ACHN (cell line): ENCODE results near the gene FBH1.
"Not testable (repeated sequence)": the region's sequence is repeated elsewhere in the genome, so short reads cannot be mapped to it uniquely, and the experiment has no call there.

Source experiments
- DNase-seq: peaks from one replicate; pipeline ENCODE4 v3.0.0-alpha.2; 2015
- in situ Hi-C: cut with HindIII; loops from 2 replicates; pipeline ENCODE4 v1.10.0; 2017; ENCODE audit warnings: low sequenced_read_pairs, low pct_ligation_motif_present, low pct_unique_long_range_greater_than_20kb

The FBH1 gene

GRCh38 chr10:5924889-5925288 is 34.8 kb downstream of the FBH1 start:
- in situ Hi-C loops = no loop called here
- no peak for DNase-seq

GRCh38 chr10:5927306-5927705 is 37.3 kb downstream of the FBH1 start:
- DNase-seq = no peak
- in situ Hi-C loops = no loop called here

- in situ Hi-C loops = no loop called here
- DNase-seq = no peak
These were observed 39.4 kb downstream of the FBH1 start for GRCh38 chr10:5929442-5929841.

DNA sequence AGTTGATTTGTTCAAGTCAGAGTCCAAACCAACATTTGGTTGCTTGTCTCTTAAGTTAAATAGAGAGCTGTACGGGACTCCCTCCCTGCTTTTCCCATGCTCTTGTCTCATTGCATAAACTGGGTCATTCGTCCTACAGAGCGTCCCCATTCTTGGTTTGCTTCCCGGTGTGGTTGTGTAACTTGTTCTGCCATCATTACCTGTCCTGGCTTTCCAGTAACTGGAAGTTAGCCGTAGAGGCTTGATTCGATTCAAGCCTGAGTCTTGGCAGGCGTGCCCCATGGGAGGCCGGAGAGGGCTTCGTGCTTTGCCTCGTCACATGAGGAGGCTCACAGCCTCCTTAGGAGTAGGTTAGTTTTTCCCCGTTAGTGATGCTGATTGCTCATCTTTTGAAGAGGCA is 40.2 kb downstream of the FBH1 start:
- DNase-seq = no peak
- in situ Hi-C loops = no loop called here

DNA sequence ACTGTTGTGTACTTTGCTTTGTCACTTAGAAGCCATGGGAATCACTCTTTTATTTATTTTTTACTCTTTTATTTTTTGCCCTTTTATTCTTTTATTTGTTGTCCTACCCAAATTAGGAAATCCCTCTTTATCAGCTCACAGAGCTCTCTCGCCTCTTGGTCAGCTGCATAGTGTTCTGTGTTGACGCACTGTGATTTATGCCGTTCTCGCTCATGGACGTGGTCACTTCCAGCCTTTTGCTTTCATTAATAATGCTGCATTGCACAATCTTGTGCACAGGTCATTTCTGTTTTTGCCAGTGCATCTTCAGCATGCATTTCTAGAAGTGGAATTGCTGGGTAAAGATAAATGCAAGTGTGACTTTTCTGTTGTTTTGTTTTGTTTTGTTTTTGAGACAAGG is 42.3 kb downstream of the FBH1 start:
- in situ Hi-C loops = no loop called here
- no peak for DNase-seq

DNA sequence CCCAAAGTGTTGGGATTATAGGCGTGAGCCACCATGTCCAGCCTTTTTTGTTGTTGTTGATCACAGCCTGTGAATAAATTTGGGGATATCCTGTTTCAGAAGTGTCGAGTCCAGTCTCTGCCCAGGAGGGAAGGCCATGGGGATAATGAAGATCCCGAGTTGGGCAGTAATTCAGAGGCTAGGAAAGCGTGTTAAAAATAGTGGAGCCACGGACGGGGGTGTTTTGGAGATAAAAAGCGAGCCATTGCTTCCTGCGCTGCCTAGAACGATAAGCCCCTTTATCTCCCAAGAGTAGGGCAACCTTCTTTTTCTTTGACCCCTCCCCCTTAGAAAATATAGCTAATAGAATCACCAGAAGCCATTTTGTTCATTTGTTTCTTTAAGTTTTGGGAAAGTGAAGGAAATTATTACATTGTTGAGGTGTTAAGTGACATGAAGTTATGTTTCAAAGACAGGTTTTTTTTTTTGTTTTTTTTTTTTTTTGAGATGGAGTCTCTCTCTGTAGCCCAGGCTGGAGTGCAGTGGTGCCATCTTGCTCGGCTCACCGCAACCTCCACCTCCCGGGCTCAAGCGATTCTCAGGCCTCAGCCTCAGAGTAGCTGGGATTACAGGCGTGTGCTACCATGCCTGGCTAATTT is 44.0 kb downstream of the FBH1 start:
- in situ Hi-C loops = no loop called here
- DNase-seq = no peak

DNA sequence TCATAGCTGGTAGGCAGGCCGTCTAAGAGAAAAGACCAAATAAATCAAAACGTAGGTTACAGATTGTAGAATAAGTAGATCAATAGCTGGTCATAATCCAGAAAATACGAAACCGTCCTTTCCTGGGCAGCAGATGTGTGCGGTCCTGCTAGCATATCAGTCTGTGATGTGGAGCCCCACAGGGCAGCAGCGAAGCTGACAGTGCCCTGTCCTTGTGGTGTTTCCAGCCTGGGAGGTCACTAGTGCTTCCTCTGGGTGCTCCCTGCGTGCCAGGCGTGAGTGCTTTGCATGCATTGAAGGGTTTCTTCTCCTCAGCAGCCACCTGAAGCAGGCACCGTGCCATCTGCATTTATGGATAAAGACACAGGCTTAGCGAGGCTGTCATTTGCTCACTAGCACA is 45.6 kb downstream of the FBH1 start:
- DNase-seq = no peak
- in situ Hi-C loops = no loop called here

- DNase-seq = no peak
- in situ Hi-C loops = no loop called here
These were observed 47.0 kb downstream of the FBH1 start for GRCh38 chr10:5937016-5937415.

DNA sequence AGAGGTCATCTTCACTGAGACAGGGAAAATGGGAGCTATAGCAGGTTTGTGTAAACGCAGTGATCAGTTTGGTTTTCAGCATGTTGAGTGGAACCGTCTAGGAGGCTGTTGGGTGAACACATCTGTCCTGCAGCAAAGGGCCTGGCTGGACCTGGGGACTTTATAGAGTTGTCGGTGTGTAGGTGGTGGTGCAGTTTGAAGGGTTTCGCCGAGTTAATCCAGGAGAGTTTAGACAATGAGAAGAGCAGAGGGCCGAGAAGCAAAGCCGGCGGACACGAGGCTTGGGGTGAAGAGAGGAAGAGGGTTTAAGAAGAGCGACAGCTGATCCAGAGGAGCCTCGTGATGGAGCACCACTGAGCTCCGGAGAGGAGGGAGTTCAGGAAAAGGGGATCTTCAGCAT is 48.2 kb downstream of the FBH1 start:
- no peak for DNase-seq
- in situ Hi-C loops = no loop called here

GRCh38 chr10:5940807-5941218 is 50.8 kb downstream of the FBH1 start:
- no peak for DNase-seq

DNA sequence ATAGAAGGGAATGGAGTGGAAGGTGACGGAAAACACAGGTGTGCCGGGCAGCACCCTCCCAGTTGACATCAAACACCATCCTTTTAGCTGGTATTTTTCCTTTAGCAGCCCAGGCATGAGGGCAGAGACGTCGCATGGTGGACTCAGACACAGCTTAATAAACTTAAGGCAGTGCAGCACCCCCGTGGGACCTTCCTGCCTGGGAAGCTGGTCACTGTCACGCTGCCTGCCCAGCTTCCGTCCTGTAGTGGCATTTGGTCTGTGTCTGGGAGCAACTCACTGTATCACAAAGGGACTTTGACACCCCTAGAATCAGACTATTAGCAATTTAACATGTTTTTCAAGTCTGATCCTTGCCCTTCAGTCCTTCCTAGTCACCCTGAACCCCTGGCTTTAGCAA is 51.5 kb downstream of the FBH1 start:
- DNase-seq = no peak
- in situ Hi-C loops = no loop called here

More at GRCh38 chr10:5940807-5941218, 50.8 kb downstream of the FBH1 start:
- in situ Hi-C loops = no loop called here

- in situ Hi-C loops = no loop called here
- DNase-seq = no peak
These were observed 52.0 kb downstream of the FBH1 start for GRCh38 chr10:5942001-5942400.

- no peak for DNase-seq
- in situ Hi-C loops = no loop called here
These were observed 52.4 kb downstream of the FBH1 start for GRCh38 chr10:5942474-5942873.

DNA sequence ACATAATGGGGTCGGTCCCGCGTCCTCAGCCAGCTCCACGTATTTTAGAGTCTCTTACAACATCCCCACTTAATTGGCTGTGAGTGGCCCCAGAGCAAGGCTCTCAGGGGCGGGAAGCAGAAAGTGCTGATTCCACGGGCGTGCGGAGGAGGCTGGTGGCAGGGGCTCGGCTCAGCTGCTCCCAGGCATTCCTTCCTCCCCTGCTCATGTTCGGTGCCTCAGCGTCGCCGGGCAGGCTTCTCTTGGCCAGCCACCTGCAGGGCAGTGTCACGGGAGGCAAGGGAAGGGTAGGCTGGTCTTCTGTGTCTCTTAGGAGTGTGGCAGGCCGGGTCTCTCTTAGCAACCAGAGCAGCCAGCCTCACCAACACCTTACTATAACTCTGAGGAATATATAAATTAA is 53.5 kb downstream of the FBH1 start:
- in situ Hi-C loops = no loop called here
- no peak for DNase-seq

DNA sequence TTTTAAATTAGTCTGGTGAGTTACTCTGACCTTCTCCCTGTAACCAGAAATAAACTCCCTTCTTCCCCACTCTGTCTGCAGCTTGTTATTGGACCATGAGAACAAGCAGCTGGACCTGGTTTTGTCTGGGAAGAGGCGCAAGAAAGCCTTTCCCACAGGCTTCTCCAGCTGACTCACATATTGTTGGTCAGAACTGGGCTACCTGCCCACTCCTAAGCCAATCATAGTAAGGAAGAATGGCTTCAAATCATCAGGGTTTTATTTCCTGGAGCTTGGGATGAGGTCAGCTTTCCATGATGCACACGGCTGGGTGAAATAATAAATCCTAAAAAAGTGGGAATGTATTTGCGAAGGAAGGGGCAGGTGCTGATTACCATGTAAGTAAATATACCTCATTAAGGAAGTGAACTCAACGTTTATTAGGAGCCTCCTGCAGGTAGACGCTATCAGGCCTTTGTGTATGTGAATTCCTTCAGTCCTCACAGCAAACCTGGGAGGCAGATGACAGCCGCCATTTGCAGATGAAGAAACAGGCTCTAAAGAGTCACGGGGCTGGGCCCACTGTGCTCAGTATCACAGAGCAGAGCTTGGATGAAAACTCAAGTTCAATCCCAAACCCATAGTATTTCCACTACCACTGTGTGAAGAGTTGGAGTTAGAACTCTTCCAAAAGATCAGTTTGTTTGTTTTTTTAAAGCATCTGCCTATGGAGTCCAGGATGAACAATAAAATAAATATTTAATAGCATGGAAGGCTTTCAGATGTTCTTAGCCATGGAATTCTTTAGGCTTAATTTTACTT is 54.5 kb downstream of the FBH1 start:
- peak; percentile 91 for DNase-seq

DNA sequence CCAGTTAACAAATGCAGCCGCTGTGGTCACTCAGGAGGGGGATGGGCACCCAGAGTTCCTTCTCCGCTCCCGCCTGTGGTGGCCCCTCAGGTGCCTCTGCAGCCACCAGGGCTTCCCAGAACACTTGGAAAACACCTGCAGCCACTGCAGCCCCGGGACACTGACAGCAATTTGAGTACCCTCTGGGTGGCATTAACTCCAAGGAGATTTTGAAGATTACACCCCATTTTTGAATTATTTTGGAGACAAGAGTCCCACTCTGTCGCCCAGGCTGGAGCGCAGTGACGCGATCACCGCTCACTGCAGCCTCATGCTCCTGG is 55.1 kb downstream of the FBH1 start:
- in situ Hi-C loops = no loop called here

More for the DNA sequence above, 54.5 kb downstream of the FBH1 start:
- in situ Hi-C loops = no loop called here

DNA sequence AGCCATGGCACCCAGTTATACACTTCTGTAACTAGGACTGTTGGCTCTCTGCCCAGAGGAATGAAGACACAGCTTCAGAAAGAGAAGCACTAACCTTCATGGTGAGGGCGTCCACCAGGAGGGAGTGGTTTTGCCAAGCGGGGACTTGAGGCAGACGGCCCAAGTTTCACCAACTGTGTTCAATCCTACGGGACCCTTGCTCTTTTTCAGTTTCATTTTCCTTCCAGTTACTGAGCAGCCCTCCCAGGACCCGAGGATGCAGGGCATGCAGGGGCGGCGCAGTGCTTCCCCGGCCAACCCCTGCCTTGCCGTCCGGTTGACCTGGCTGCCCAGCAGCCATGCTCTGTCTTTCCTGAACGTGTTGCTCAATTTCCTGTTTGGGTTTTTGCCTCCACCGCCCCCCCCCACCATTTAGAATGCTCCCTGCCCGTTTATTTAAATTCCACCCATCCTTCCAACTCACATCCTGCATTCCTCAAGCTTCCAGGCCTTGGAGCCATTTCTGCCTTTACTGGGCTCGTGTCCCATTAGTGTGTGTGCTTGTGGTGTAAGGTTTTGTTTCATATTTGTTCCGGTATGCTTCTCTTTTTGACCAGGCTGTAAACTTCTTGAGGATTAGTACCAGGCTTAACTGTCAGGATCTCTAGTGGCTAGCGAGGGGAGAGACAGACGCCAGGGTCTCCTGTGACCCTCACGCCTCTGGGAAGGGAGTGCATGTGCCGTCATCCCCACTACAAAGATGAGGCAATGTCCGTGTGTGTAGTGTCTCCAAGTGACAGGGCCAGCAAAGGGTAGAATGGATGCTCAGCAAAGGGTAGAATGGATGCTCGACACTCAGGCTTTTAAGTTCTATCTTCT is 55.7 kb downstream of the FBH1 start:
- in situ Hi-C loops = no loop called here
- no peak for DNase-seq

More for the DNA sequence above, 55.1 kb downstream of the FBH1 start:
- DNase-seq = no peak

DNA sequence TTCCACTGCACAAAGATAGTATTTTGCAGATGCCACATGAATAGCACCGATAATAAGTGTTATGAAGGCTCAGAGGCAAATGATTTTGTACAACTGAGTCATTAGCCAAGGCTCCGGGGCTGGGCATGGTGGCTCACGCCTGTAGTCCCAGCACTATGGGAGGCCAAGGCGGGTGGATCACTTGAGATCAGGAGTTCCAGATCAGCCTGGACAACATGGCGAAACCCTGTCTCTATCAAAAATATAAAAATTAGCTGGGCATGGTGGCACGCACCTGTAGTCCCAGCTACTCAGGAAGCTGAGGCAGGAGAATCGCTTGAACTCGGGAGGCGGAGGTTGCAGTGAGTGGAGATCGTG is 56.4 kb downstream of the FBH1 start:
- in situ Hi-C loops = not testable (repeated sequence)

GRCh38 chr10:5946786-5947185 is 56.7 kb downstream of the FBH1 start:
- in situ Hi-C loops = no loop called here
- no peak for DNase-seq

More for the DNA sequence above, 56.4 kb downstream of the FBH1 start:
- not testable (repeated sequence) for DNase-seq
